T follicular helper cell (primary cell): ENCODE results near the gene GPR61.

Experiments used
- DNase-seq: peaks from one replicate; pipeline ENCODE4 v3.0.0-alpha.2; 2020; ENCODE audit warnings: low read depth

The GPR61 gene

GRCh38 chr1:109569323-109569722, 29.7 kb downstream of the GPR61 start:
- DNase-seq, result no peak

DNA sequence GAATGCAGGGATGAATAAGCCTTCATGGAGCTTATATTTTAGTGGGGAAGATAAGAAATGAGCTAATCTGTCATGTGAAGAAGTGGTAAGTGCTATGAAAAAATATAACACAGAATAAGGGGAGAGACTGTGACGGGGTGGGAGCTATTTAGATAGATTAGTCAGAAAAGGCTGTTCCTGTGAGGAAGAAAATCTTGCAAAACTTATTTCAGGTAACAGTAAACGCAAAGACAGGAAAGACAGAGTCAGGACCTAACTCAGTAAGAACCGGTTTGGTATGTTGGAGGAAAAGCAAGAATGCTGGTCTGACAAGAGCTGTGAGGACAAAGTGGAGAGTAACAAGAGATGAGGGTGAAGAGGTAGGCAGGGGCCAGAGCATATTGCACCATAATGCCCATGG, 30.7 kb downstream of the GPR61 start:
- DNase-seq, result no peak

DNA sequence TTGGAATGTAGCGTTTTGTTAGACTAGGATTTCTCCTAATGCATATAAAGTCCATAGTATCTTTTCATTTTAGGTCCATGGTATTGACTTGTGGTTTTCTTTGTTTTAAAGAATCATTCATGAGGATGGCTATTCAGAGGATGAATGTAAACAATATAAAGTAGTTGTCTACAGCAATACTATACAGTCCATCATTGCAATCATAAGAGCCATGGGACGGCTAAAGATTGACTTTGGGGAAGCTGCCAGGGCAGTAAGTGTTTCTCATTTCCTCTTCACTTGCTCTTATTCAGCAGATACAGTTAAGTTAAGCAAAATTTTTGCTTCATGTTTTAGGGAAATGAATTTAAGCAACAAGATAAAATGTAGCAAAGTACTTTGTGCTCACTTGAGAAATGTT, 34.1 kb downstream of the GPR61 start:
- DNase-seq, result no peak

DNA sequence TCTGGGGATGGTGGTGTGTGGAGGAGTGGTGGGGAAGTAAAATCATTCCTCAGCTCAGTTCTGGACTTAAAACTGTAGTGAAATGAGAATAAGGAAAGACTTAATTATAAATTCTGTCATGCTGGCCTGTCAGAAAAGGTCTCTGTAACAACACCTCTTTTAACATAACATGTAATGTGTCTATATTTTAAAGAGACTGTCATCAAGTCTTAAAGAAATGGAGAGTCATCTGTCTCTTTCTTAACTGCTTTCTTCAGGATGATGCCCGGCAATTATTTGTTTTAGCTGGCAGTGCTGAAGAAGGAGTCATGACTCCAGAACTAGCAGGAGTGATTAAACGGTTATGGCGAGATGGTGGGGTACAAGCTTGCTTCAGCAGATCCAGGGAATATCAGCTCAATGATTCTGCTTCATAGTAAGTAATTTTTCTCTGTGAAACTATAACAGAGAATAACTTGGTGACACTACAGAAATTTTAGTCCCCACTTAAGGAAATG, 39.3 kb downstream of the GPR61 start:
- no peak for DNase-seq

GRCh38 chr1:109579491-109579890, 39.8 kb downstream of the GPR61 start:
- DNase-seq, result no peak

DNA sequence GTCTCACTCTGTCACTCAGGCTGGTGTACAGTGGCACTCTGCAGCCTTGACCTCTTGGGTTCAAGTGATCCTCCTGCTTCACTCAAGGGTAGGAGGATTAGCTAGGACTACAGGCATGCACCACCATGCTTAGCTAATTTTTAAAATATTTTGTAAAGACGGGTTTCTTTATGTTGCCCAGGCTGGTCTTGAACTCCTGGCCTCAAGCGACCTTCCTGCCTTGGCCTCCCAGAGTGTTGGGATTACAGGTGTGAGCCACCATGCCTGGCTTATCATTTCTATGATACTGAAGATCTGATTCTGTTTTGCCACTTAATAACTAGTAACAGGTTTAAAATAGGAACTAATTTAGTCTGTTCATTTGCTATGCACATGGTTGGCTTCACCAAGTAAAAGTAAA, 42.3 kb downstream of the GPR61 start:
- no peak for DNase-seq

DNA sequence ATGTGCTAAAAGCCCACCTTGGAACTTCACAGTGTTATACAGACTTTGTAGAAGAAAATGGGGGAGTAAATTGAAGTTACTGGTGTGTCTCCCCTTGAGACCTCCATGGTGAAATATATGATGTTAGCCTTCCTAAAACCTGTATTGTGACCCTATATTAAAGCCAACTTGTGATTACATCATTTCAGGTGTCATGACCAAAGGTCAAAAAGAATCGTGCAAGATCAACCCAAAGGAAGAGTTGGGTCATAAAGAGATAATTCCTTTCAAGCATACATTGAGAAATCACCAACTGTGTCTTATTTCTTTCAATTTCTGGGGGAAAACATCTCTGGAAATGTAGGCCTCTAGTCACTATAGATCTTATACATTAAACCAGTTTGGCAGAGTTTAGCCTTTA, 45.1 kb downstream of the GPR61 start:
- no peak for DNase-seq

- no peak for DNase-seq
Observed at GRCh38 chr1:109586055-109586454, 46.4 kb downstream of the GPR61 start.

GRCh38 chr1:109589177-109589576, 49.5 kb downstream of the GPR61 start:
- no peak for DNase-seq

DNA sequence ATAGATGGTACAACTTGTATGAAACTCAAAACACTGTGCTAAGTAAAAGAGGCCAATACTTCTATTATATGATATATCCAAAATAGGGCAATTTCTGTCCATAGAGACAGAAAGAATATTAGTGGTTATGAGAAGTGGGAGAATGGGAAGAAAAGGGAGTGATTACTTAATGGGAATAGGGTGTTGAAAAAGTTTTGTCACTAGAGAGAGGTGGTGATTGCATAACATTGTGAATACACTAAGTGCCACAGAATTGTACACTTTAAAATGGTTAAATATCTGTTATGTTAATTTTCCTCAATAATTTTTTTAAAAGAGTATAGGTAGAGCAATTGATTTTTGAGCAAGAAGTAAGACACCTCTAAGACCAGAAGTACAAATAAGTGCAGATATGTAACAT, 50.0 kb downstream of the GPR61 start:
- DNase-seq, result no peak

- no peak for DNase-seq
Observed at GRCh38 chr1:109592916-109593315, 53.2 kb downstream of the GPR61 start.

DNA sequence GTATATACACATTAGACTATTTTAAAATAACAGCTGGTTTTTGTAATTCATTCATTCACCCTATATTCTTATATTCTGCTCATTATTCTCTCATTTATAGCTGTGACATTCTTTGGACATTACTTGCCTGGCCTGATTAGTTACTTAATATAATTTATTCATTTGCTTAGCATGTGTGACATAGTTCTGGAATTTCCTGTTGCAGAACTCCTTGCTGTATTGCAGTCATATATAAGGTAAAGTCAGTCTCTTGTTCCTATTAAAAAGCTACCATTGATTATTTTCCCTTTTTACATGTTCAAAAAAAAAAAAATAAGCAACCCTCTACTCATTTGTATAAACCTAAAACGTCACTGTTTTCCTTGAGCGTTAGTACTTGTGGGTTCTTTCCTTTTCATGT, 55.9 kb downstream of the GPR61 start:
- DNase-seq, result no peak
